HT1080 (cell line): ENCODE data around the gene RNF19B. TPM values are rescaled to one million over a fixed set of nuclear protein-coding genes. Genes with fewer than 3 reads are reported as not detected.
"Not testable (repeated sequence)": the region's sequence is repeated elsewhere in the genome, so short reads cannot be mapped to it uniquely, and the experiment has no call there.

Source experiments
- DNase-seq: peaks from one replicate; pipeline ENCODE4 v3.0.0-alpha.2; 2015; ENCODE audit warnings: low read depth
- total RNA-seq: library from RNA; depleted of rRNA; stranded (reverse); fragments of >200 nt; shearing (Covaris generic); gene quantifications from 2 replicates; pipeline ENCODE4 v1.2.3, GENCODE V29; 2014

RNF19B gene
- total RNA-seq, 1 experiment from 2014 or later, result 27.0 TPM

DNA sequence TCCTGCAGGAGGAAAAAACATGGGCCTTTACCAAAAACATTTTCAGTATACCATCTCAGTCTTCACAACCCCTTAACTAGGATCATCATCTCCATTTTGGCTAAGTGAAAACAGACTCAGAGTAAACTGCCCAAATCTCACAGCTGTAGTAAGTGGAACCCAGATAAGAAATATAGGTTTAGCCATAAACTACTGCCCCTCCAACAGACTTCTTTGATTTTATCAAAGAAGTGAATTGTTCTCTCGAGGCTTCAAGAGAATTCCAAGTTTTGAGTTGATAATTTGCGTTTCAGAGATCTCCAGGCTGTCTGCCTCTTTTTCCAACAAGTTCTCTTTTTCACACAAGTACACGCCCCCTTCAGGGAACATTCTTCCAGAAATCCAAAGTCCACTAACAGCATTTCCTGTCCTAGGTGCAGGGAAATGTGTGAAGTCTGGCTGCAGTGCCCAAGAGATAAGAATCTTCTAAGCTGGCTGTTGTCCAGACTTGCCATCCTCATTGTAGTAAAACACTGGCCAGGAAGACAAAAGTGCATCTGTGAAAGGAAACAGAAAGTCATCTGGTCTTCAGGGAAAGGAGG lies 30.8 kb downstream of the RNF19B start:
- peak; percentile 83 for DNase-seq

- DNase-seq, result no peak
These were observed 32.8 kb downstream of the RNF19B start for GRCh38 chr1:32931760-32932159.

DNA sequence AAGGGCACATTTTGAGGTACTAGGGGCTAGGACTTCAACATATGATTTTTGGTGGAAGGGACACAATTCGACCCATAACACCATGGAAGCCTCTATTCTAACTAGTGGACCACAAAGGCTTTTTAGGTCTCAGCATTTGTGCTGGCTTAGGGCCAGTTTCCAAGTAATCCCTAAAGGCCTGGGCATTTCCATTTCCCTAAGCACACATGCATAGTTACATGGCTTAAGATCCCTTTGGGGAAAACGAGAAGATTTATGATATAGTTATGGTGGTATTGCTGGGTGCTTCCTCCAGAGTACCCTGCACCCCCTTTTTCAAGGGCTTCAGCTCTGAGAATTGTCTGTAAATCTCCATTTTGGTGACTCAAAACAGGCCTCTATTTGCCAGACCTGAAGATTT lies 35.2 kb downstream of the RNF19B start:
- no peak for DNase-seq

DNA sequence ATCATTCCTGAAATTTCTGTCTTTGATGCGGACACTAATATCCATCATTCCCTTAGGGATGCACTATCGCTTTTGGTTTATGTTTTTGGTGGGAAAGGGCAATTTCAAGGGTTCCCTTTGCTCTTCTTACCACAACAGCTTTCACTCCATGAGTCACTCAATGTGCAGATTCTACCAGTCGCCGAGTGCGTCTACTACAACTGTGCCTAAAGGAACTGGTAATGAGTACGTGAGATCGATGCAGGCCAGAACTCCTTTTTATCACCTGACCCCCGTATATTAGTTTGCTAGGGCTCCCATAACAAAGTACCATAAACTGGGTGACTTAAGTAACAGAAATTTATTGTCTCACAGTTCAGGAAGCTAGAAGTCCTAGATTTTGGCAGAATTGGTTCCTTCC lies 35.9 kb downstream of the RNF19B start:
- peak; percentile 21 for DNase-seq

GRCh38 chr1:32928285-32928684 lies 36.3 kb downstream of the RNF19B start:
- no peak for DNase-seq

GRCh38 chr1:32927441-32927840 lies 37.2 kb downstream of the RNF19B start:
- DNase-seq, result no peak

DNA sequence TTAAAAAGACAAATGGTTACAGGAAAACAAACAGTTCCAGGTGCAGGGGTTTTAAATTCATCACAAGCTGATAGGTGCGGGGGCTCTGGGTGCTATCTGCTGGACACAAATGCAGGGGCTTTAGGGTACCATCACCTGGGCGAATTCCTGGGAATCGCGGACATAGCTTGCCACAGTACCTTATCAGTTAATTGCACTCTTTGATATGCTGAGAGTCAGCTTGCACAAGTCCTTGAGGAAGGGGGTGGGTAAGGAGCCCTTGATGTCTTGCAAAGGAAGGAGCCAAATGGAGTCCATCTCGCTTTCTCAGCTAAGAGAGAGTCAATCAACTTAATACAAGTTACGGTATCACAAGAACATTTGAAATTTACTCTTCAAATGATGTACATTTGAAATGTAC lies 38.0 kb downstream of the RNF19B start:
- DNase-seq, result no peak

GRCh38 chr1:32925403-32926162 lies 39.0 kb downstream of the RNF19B start:
- DNase-seq, result no peak

- DNase-seq, result no peak
These were observed 39.7 kb downstream of the RNF19B start for GRCh38 chr1:32924881-32925344.

GRCh38 chr1:32920833-32921232 lies 43.8 kb downstream of the RNF19B start:
- no peak for DNase-seq

DNA sequence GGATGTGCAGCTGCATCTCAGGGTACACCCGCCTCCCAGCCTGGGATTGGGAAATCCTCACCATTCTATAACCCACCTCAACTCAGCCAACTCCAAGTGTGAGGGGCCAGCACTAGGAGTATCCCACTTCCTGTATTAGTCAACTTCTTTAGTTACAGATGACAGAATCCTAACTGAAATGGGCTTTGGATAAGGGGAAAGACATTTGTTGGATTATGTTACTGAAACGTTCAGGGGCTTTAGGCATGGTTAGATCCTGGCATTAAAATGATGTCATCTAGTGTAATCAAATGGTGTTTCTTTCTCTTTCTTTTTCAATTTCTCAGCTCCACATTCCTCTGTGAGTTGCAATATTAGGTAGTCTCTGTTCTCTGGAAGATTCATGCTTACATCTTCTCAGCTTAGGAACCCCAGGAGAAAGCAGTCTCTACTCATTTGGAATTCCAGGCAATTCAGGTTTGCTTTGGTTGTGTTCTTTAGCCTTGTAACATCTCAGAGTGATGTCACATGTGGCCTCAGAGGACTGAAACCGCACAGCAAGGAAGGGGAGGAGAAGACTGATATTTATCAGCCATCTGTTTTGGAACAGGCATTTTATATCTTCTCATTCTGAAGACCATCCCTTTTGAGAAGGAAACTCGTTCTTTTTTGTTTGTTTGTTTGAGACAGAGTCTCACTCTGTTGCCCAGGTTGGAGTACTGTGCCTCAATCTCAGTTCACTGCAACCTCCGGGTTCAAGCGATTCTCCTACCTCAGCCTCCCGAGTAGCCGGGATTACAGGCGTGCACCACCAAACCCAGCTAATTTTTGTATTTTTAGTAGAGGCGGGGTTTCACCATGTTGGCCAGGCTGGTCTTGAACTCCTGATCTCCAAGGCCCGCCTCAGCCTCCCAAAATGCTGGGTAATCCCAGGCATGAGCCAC lies 44.5 kb downstream of the RNF19B start:
- peak; percentile 84 for DNase-seq

- DNase-seq, result no peak
These were observed 46.4 kb downstream of the RNF19B start for GRCh38 chr1:32918179-32918578.

DNA sequence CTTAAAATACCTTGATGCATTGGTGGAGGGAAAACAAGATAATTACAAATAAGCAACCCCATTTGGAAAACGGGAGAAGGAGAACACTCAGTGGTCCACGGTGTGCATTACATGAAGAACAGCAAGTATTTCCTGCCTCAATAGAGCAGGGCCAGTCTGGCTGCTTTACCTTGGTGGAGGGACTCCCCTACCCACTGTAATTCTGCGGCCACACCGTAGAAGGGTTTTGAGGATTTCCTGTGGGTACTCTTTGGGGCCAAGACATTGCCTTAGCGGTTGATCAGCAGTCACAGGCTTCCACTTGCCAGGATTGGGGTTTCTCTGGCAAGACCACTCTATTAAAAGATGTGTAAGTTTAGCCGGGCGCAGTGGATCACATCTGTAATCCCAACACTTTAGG lies 47.1 kb downstream of the RNF19B start:
- no peak for DNase-seq

DNA sequence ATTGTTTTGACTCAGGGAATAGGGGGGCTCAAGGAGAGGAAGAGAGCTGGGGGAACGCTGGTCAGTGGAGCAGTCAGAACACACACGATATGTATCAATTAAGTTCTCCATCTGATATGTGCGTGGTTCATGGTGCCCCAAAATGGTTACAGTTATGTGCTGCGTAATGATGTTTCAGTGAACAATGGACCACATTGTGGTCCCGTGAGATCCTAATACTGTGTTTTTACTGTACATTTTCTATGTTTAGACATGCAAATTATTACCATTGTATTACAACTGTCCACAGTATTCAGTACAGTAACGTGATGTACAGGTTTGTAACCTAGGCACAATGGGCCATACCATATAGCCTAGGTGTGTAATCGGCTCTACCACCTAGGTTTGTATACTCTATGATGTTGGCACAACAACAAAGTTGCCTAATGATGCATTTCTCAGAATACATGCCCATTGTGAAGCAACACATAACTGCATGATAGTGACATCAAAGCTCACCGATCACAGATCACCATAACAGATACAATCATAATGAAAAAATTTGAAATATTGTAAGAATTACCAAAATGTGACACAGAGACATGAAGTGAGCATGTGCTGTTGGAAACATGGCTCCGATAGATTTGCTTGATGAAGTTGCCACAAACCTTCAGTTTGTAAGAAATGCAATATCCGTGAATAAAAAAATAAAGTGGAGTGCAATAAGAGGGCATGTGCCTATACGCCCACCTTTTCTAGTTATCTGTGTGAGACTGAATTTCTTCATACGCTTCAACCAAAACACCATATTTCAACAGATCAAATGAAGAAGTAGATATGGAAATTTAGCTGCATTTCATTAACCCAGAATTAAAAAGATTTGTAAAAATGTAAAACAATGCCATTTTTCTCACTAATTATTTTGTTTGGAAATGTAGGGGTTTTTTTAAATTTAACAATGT lies 48.6 kb downstream of the RNF19B start:
- no peak for DNase-seq

DNA sequence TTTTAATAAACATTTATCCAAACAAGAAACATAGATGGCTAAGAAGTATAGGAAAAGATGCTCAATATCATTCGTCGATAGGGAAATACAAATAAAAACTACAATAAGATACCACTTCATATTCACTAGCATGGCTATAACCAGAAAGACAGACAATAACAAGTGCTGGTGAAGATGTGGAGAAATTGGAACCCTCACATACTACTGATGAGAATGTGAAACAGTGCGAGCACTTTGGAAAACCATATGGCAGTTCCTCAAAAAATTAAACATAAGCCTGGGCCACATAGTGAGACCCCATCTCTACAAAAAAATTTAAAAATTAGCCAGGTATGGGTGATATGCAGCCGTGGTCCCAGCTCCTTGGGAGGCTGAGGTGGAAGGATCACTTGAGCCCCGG lies 54.3 kb downstream of the RNF19B start:
- DNase-seq, result no peak

DNA sequence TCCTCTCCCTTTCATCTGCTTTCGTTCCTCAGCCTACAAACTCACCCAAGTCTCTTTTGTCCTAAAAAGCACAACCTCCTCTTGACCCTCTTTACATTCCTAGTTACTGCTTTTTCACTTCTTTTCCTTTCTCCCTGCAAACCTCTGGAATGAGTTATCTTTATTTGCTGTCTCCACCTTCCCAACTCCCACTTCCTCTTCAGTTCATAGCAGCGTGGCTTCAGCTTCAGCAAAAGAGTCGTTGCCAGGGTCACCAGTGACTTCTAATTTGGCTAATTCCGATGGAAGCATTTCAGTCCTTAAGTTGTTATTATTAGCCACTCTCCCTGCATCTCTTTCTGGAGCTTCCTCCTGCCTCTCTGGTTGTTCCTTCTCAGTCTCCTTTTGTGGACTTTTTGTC lies 57.2 kb downstream of the RNF19B start:
- DNase-seq, result peak; percentile 47

- DNase-seq, result no peak
These were observed 58.0 kb downstream of the RNF19B start for GRCh38 chr1:32906654-32907053.

DNA sequence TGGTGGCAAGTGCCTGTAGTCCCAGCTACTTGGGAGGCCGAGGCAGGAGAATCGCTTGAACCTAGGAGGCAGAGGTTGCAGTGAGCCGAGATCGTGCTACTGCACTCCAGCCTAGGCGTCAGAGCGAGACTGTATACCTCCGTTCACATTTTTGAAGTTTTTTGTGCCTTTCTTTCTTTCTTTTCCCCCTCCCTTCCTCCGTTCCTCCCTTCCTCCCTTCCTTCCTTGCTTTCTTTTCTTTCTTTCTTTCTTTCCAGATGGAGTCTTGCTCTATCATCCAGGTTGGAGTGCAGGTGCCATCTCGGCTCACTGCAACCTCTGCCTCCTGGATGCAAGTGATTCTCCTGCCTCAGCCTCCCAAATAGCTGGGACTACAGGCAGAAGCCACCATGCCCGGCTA lies 59.0 kb downstream of the RNF19B start:
- DNase-seq, result not testable (repeated sequence)

DNA sequence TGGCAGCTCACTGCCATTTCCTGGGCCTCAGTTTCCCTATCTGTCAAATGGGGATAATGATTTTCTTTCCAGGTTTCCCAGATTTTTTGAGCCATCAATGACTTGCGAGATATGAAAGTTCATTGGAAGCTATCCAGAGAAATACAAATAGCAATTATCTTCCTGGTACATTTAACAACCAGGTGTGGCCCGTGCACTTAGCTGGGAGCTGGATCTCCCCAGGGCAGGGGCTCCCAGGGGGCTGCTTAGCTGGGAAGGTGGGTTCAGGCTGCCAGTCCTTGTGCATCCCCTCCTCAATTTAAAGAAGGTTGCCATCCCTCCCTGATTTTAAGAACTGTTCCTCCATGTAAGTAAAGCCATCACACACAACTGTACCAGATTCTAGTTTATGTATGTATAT lies 59.8 kb downstream of the RNF19B start:
- no peak for DNase-seq

DNA sequence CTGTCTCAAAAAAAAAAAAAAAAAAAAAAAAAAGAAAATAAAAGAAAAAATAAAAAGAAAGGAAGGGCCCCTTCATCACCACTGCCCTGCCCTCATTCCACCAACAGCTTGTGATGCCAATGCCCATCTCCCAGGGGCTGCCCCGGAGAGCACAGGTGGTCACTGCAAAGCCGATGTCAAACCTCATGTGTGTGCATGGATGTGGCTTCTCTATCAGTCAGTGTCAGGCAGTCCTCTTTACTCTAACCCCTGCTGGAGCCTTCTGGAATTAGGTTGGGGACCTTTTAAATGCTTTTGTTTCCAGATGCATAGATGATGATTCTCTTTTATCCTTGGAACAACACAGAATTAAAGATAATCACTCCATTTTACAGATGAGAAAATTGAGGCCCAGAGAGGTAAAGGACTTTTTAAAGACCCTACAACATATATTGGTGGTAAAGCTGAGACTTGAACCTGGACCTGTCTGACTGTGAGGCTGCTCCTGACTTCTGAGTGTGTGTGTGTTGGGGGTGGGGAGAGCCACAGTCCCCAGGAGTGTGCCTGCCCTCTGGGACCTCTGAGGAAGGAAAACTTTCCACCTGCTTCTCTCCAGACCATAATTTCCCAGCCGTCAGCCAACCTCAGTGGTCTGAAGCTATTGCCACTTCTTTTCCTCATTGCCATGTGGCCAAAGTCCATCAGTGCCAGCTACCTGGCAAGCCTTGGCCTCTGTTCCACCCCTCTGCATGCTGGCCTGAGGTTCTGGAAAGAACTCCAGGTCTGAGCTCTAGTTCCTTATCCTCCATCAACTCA lies 60.4 kb downstream of the RNF19B start:
- no peak for DNase-seq
